GM23338 (cell line): ENCODE measurements around the gene TSPAN5. TPM values are rescaled to one million over a fixed set of nuclear protein-coding genes. Genes with fewer than 3 reads are reported as not detected.

Experiments
- ATAC-seq: fragments of 200-7000 bp; cut with Tn5 transposase; 3 replicates; pipeline ENCODE4 v1.9.1; 2020
- DNase-seq: peaks from one replicate; pipeline ENCODE4 v3.0.0-alpha.2; 2015; ENCODE audit warnings: low spot score
- H2AFZ ChIP-seq: fragments of 200-600 bp; sonication (generic); 2 replicates; pipeline ENCODE4 v1.8.0; 2016; ENCODE audit warnings: antibody characterized with exemption, mild to moderate bottlenecking, moderate library complexity
- H3F3A ChIP-seq: fragments of 200-600 bp; sonication (generic); replicated peaks from 2 replicates; pipeline ENCODE4 v1.8.0; 2017; ENCODE audit warnings: antibody characterized with exemption, mixed run types, low read depth
- H3K27ac ChIP-seq: fragments of 200-600 bp; sonication (generic); 2 replicates; pipeline ENCODE4 v1.6.1; 2016; ENCODE audit warnings: low read depth
- H3K27me3 ChIP-seq: fragments of 200-600 bp; sonication (generic); 2 replicates; pipeline ENCODE4 v1.8.0; 2016; ENCODE audit warnings: mild to moderate bottlenecking, mixed run types, moderate library complexity; ENCODE audit not compliant: insufficient read depth
- H3K36me3 ChIP-seq: fragments of 200-600 bp; sonication (generic); 2 replicates; pipeline ENCODE4 v1.8.0; 2016; ENCODE audit warnings: mild to moderate bottlenecking; ENCODE audit not compliant: insufficient read depth
- H3K4me1 ChIP-seq: fragments of 200-600 bp; sonication (generic); 2 replicates; pipeline ENCODE4 v1.8.0; 2016; ENCODE audit warnings: mild to moderate bottlenecking, moderate library complexity; ENCODE audit not compliant: insufficient read depth
- H3K4me2 ChIP-seq: fragments of 200-600 bp; sonication (generic); 2 replicates; pipeline ENCODE4 v1.7.1; 2017; ENCODE audit warnings: mixed run types
- H3K4me3 ChIP-seq: fragments of 200-600 bp; sonication (generic); 2 replicates; pipeline ENCODE4 v1.6.1; 2016; ENCODE audit warnings: mixed run types
- H3K79me2 ChIP-seq: fragments of 200-600 bp; sonication (generic); replicated peaks from 2 replicates; pipeline ENCODE4 v1.8.0; 2017; ENCODE audit warnings: mild to moderate bottlenecking; ENCODE audit not compliant: insufficient read depth
- H3K9me2 ChIP-seq: fragments of 200-600 bp; sonication (generic); 2 replicates; pipeline ENCODE4 v1.8.0; 2017; ENCODE audit not compliant: insufficient read depth
- H4K20me1 ChIP-seq: fragments of 200-600 bp; sonication (generic); replicated peaks from 2 replicates; pipeline ENCODE4 v1.8.0; 2017; ENCODE audit warnings: mild to moderate bottlenecking; ENCODE audit not compliant: insufficient read depth
- H3K27ac Mint-ChIP-seq: 2 replicates; pipeline ENCODE4 v1.8.0; 2020; ENCODE audit warnings: inconsistent platforms, mild to moderate bottlenecking, moderate library complexity, mixed read lengths
- H3K27me3 Mint-ChIP-seq: 3 replicates; pipeline ENCODE4 v1.8.0; 2022; ENCODE audit warnings: low read depth, mild to moderate bottlenecking, moderate library complexity, mixed read lengths, inconsistent platforms; ENCODE audit not compliant: insufficient read depth, poor library complexity
- H3K36me3 Mint-ChIP-seq: 3 replicates; pipeline ENCODE4 v1.8.0; 2021; ENCODE audit warnings: low read depth, mild to moderate bottlenecking, inconsistent platforms, moderate library complexity, mixed read lengths
- H3K4me1 Mint-ChIP-seq: 3 replicates; pipeline ENCODE4 v1.8.0; 2020; ENCODE audit warnings: mild to moderate bottlenecking, inconsistent platforms, mixed read lengths
- H3K4me3 Mint-ChIP-seq: 3 replicates; pipeline ENCODE4 v1.8.0; 2021; ENCODE audit warnings: moderate library complexity, mild to moderate bottlenecking, inconsistent platforms, mixed read lengths
- H3K9me3 Mint-ChIP-seq: 3 replicates; pipeline ENCODE4 v1.8.0; 2020; ENCODE audit warnings: moderate library complexity, mild to moderate bottlenecking, inconsistent platforms, mixed read lengths
- CREB1 ChIP-seq: fragments of 250-450 bp; sonication (Bioruptor Pico); IDR thresholded peaks from 2 replicates; pipeline ENCODE4 v1.5.0; 2020; ENCODE audit warnings: low read depth, mild to moderate bottlenecking, moderate library complexity
- EZH2phosphoT487 ChIP-seq: fragments of 200-600 bp; sonication (generic); IDR thresholded peaks from one replicate; pipeline ENCODE4 v1.8.1; 2018; ENCODE audit warnings: antibody characterized with exemption; ENCODE audit not compliant: unreplicated experiment
- JUNB ChIP-seq: IDR thresholded peaks from one replicate; pipeline ENCODE4 v1.6.1; 2016; ENCODE audit warnings: antibody characterized with exemption; ENCODE audit not compliant: unreplicated experiment
- NANOG ChIP-seq: IDR thresholded peaks from 2 replicates; pipeline ENCODE4 v1.6.1; 2016; ENCODE audit warnings: antibody characterized with exemption, borderline replicate concordance
- POLR2AphosphoS5 ChIP-seq: IDR thresholded peaks from 2 replicates; pipeline ENCODE4 v1.6.1; 2016; ENCODE audit warnings: antibody characterized with exemption, low read depth
- REST ChIP-seq: IDR thresholded peaks from one replicate; pipeline ENCODE4 v1.6.1; 2018; ENCODE audit warnings: antibody characterized with exemption; ENCODE audit not compliant: unreplicated experiment
- STAT1 ChIP-seq: IDR thresholded peaks from one replicate; pipeline ENCODE4 v1.6.1; 2016; ENCODE audit warnings: antibody characterized with exemption; ENCODE audit not compliant: unreplicated experiment
- ZNF114 ChIP-seq: fragments of 250-450 bp; sonication (Bioruptor Pico); IDR thresholded peaks from 2 replicates; pipeline ENCODE4 v1.5.0; 2020; ENCODE audit warnings: mild to moderate bottlenecking, moderate library complexity
- ZNF331 ChIP-seq: fragments of 250-450 bp; sonication (Bioruptor Pico); IDR thresholded peaks from 2 replicates; pipeline ENCODE4 v1.5.0; 2020; ENCODE audit warnings: low read depth, mild to moderate bottlenecking, moderate library complexity
- polyA plus RNA-seq: library from polyadenylated mRNA; unstranded; fragments of >200 nt; fragmentation: Nextera tagmentation; extraction: Ambion mirVana; gene quantifications from 2 replicates; pipeline ENCODE4 v1.2.1, GENCODE V29; 2016
- total RNA-seq: library from RNA; depleted of rRNA; stranded (reverse); fragments of >200 nt; shearing (Covaris generic); gene quantifications from 2 replicates; pipeline ENCODE4 v1.2.3, GENCODE V29; 2014
- TF ChIP-seq, protein P1 (sequence below): fragments of 250-450 bp; sonication (Bioruptor Pico); IDR thresholded peaks from 2 replicates; pipeline ENCODE4 v1.5.0; 2020; ENCODE audit warnings: mild to moderate bottlenecking, moderate library complexity
- TF ChIP-seq, protein P2 (sequence below), 2 experiments: fragments of 200-600 bp in 1 of 2; sonication (generic) in 1 of 2; conservative IDR thresholded peaks; 2 replicates each; pipeline versions ENCODE4 v1.5.1 to v1.6.1; 2016 to 2017; ENCODE audit warnings: antibody characterized with exemption in 2 of 2, low read depth in 2 of 2, mild to moderate bottlenecking in 2 of 2, moderate library complexity in 1 of 2
- TF ChIP-seq, protein P3 (sequence below): IDR thresholded peaks from 2 replicates; pipeline ENCODE4 v1.6.1; 2016; ENCODE audit warnings: antibody characterized with exemption

Gene TSPAN5
- total and polyA plus RNA-seq, 2 experiments from 2014 or later = 18.6 to 21.5 TPM

DNA sequence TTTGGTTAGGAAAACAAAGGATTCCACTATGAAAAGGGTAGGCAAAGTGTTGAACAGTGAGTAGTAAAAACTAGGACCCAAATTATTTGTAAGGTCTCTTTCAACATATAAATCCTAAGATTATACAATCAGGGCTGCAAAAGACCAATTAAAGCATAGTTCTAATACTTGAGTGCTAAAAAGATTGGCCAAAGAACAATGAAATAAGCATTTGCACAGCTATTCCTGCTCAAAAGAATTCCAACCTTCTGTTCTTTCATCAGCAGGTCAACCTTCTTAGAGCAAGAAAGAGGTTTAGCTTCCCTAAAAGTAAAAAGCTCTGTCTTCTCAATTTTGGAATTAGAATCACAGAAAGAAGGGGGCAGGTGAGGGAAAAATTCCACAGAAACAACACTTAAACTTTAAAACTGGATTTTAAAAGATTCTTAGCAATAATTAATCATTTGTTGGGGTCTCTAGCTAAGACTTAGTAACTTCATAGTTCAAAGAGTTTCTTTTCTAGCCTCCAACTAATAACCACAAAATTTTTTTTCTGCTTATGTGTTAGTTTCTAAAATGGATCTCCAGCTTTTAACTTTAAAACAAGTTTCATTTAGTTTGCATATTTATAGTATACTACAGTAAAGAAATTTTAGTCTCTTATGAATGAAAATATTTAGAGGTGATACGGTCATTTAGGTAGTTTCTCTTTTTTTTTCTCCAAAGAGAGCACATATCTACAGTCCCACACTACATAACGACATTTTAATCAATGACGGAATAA is 16.3 kb downstream of the TSPAN5 start:
- Mint-ChIP-seq H3K27me3 (no peaks in the 10 kb centered on the region), H3K27ac (no peak overlapping the region), H3K4me3 (no peak overlapping the region), H3K4me1 (peaks cover 35% of the 10 kb centered on the region), H3K36me3 (no peaks in the 10 kb centered on the region), H3K9me3 (no peaks in the 10 kb centered on the region)
- 0 out of 2 replicates have a peak, but pooled peaks cover 2% of the 10 kb centered on the region for H3K9me2 ChIP-seq
- H3K27me3 ChIP-seq = no peaks in the 10 kb centered on the region
- H3F3A ChIP-seq = no peaks in the 10 kb centered on the region
- no peak for TF ChIP-seq JUNB
- no peak for TF ChIP-seq NANOG
- TF ChIP-seq, protein P1, sequence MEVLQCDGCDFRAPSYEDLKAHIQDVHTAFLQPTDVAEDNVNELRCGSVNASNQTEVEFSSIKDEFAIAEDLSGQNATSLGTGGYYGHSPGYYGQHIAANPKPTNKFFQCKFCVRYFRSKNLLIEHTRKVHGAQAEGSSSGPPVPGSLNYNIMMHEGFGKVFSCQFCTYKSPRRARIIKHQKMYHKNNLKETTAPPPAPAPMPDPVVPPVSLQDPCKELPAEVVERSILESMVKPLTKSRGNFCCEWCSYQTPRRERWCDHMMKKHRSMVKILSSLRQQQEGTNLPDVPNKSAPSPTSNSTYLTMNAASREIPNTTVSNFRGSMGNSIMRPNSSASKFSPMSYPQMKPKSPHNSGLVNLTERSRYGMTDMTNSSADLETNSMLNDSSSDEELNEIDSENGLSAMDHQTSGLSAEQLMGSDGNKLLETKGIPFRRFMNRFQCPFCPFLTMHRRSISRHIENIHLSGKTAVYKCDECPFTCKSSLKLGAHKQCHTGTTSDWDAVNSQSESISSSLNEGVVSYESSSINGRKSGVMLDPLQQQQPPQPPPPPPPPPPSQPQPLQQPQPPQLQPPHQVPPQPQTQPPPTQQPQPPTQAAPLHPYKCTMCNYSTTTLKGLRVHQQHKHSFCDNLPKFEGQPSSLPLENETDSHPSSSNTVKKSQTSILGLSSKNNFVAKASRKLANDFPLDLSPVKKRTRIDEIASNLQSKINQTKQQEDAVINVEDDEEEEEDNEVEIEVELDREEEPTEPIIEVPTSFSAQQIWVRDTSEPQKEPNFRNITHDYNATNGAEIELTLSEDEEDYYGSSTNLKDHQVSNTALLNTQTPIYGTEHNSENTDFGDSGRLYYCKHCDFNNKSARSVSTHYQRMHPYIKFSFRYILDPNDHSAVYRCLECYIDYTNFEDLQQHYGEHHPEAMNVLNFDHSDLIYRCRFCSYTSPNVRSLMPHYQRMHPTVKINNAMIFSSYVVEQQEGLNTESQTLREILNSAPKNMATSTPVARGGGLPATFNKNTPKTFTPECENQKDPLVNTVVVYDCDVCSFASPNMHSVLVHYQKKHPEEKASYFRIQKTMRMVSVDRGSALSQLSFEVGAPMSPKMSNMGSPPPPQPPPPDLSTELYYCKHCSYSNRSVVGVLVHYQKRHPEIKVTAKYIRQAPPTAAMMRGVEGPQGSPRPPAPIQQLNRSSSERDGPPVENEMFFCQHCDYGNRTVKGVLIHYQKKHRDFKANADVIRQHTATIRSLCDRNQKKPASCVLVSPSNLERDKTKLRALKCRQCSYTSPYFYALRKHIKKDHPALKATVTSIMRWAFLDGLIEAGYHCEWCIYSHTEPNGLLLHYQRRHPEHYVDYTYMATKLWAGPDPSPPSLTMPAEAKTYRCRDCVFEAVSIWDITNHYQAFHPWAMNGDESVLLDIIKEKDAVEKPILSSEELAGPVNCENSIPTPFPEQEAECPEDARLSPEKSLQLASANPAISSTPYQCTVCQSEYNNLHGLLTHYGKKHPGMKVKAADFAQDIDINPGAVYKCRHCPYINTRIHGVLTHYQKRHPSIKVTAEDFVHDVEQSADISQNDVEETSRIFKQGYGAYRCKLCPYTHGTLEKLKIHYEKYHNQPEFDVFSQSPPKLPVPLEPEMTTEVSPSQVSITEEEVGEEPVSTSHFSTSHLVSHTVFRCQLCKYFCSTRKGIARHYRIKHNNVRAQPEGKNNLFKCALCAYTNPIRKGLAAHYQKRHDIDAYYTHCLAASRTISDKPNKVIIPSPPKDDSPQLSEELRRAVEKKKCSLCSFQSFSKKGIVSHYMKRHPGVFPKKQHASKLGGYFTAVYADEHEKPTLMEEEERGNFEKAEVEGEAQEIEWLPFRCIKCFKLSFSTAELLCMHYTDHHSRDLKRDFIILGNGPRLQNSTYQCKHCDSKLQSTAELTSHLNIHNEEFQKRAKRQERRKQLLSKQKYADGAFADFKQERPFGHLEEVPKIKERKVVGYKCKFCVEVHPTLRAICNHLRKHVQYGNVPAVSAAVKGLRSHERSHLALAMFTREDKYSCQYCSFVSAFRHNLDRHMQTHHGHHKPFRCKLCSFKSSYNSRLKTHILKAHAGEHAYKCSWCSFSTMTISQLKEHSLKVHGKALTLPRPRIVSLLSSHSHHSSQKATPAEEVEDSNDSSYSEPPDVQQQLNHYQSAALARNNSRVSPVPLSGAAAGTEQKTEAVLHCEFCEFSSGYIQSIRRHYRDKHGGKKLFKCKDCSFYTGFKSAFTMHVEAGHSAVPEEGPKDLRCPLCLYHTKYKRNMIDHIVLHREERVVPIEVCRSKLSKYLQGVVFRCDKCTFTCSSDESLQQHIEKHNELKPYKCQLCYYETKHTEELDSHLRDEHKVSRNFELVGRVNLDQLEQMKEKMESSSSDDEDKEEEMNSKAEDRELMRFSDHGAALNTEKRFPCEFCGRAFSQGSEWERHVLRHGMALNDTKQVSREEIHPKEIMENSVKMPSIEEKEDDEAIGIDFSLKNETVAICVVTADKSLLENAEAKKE = no peak
- TF ChIP-seq STAT1 = no peak
- no peak for TF ChIP-seq CREB1 (CRISPR knock-in tag)
- no peak for TF ChIP-seq ZNF114 (CRISPR knock-in tag)
- TF ChIP-seq, protein P2, sequence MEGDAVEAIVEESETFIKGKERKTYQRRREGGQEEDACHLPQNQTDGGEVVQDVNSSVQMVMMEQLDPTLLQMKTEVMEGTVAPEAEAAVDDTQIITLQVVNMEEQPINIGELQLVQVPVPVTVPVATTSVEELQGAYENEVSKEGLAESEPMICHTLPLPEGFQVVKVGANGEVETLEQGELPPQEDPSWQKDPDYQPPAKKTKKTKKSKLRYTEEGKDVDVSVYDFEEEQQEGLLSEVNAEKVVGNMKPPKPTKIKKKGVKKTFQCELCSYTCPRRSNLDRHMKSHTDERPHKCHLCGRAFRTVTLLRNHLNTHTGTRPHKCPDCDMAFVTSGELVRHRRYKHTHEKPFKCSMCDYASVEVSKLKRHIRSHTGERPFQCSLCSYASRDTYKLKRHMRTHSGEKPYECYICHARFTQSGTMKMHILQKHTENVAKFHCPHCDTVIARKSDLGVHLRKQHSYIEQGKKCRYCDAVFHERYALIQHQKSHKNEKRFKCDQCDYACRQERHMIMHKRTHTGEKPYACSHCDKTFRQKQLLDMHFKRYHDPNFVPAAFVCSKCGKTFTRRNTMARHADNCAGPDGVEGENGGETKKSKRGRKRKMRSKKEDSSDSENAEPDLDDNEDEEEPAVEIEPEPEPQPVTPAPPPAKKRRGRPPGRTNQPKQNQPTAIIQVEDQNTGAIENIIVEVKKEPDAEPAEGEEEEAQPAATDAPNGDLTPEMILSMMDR (conservative IDR thresholded peaks at IDR 0.05; ENCODE audit: low read depth in 2 of 2) = no peak
- no peak for TF ChIP-seq POLR2AphosphoS5
- TF ChIP-seq EZH2phosphoT487 = no peak
- no peak for TF ChIP-seq ZNF331
- TF ChIP-seq REST = no peak
- TF ChIP-seq, protein P3, sequence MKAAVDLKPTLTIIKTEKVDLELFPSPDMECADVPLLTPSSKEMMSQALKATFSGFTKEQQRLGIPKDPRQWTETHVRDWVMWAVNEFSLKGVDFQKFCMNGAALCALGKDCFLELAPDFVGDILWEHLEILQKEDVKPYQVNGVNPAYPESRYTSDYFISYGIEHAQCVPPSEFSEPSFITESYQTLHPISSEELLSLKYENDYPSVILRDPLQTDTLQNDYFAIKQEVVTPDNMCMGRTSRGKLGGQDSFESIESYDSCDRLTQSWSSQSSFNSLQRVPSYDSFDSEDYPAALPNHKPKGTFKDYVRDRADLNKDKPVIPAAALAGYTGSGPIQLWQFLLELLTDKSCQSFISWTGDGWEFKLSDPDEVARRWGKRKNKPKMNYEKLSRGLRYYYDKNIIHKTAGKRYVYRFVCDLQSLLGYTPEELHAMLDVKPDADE = no peak
- no peak overlapping the region for H3K27ac ChIP-seq
- no peak overlapping the region for H3K4me2 ChIP-seq
- no peaks in the 10 kb centered on the region for H4K20me1 ChIP-seq
- peaks cover 64% of the 10 kb centered on the region for H3K79me2 ChIP-seq
- H3K36me3 ChIP-seq = no peaks in the 10 kb centered on the region
- H3K4me1 ChIP-seq = peaks cover 23% of the 10 kb centered on the region
- DNase-seq (no peak), ATAC-seq (no peak)
- no peak overlapping the region for H2AFZ ChIP-seq
- no peak overlapping the region for H3K4me3 ChIP-seq
